Skin of body (tissue), 2 donors: ENCODE measurements around the gene NAGLU. TPM values are rescaled to one million over a fixed set of nuclear protein-coding genes. Genes with fewer than 3 reads are reported as not detected.
A peak's percentile ranks its signal among the peaks of the same experiment; 100 is the strongest.
"Not testable (repeated sequence)": the region's sequence is repeated elsewhere in the genome, so short reads cannot be mapped to it uniquely, and the experiment has no call there.

Experiments used
- DNase-seq: peaks from one replicate; lab custom pipeline; 2025; lab: John Stamatoyannopoulos, UW
- total RNA-seq: library from RNA; depleted of rRNA; stranded (reverse); fragments of >200 nt; gene quantifications from one replicate; pipeline ENCODE4 v1.2.3, GENCODE V29; 2014

NAGLU gene
- total RNA-seq, 1 donor from 2014 or later = 9.5 TPM

- DNase-seq = no peak
Observed at GRCh38 chr17:42521036-42521435, 15.0 kb upstream of the NAGLU start.

DNA sequence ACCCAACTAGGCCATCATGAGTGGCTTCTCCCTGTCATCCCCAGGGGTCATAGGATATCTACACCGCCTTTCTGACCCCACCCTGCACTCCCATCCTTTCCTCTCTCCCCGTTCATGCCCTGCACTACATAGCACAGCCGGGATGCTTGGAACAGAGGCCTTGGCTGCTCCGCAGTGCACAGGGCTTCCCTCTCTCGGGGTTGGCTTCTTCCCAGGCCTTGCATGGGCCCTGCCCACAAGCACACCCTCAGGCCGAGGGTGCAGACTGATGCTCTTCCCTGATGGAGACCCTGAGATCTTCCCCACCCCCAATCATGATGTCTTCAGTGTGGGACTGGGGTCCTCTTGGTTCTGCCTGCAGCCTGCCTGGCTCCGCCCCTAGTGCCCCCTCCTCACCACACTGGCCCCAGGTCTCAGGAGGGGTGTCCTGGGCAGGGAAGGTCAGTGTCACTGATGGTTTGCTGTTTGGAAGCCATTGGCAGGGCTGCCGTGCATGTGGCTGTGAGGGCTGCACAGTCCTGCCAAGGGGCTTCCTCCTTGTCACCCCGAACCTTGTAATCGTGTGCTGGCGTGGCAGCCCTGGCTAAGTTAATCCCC lies 14.3 kb upstream of the NAGLU start:
- no peak for DNase-seq

- no peak for DNase-seq
Observed at GRCh38 chr17:42522263-42522790, 13.7 kb upstream of the NAGLU start.

DNA sequence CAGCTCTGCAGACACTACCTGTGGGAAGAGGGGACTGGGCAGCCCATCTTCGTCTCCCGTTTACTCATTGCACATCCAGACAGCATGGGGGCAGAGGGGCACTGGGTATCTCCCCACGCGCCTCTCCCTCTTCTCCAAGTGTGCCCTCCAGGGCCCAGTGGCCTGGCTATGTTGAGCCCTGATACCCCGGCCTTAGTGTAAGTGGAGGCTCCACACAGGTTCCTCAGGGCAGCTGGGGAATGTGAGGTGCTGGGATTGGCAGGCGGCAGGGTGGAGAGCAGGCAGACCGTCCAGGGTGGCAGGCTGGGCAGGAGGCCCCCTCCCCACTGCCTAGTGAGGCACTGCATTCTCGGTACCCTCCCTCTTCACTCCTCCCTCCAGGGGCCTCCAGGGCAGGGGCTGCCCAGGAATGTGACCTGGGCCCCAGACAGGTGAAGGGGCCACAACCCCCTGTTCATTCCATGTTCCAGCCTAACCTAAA lies 13.2 kb upstream of the NAGLU start:
- DNase-seq = no peak

- peak; percentile 19 for DNase-seq
Observed at GRCh38 chr17:42525221-42525620, 10.8 kb upstream of the NAGLU start.

GRCh38 chr17:42526031-42526444 lies 10.0 kb upstream of the NAGLU start:
- no peak for DNase-seq

DNA sequence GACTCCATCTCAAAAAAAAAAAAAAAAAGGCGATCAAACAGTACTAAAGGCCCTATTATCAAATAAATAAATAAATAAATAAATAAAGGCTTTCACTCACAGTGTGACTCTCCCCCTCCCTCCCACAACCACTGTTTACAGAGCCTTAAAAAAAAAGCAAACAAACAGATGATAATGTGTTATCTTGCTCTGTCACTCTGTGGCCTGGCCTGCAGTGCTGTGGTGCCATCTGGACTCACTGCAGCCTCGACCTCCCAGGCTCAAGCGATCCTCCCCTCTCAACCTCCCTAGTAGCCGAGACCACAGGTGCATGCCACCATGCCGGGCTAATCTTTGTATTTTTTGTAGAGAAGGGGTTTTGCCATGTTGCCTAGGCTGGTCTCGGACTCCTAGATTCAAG lies 8.1 kb upstream of the NAGLU start:
- DNase-seq = no peak

- DNase-seq = no peak
Observed at GRCh38 chr17:42529061-42529460, 7.0 kb upstream of the NAGLU start.

DNA sequence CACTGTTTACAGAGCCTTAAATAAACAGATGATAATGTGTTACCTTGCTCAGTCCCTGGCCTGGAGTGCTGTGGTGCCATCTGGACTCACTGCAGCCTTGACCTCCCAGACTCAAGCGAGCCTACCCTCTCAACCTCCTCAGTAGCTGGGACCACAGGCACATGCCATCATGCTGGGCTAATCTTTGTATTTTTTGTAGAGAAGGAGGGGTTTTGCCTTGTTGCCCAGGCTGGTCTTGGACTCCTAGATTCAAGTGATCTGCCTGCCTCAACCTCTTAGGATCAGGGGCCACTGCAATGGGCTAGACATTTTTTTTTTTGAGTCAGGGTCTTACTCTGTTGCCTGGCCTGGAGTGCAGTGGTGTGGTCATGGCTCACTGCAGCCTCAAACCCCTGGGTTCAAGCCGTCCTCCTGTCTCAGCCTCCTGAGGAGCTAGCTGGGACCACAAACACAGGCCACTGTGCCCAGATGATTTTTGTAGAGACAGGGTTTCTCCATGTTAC lies 5.0 kb upstream of the NAGLU start:
- DNase-seq = no peak

DNA sequence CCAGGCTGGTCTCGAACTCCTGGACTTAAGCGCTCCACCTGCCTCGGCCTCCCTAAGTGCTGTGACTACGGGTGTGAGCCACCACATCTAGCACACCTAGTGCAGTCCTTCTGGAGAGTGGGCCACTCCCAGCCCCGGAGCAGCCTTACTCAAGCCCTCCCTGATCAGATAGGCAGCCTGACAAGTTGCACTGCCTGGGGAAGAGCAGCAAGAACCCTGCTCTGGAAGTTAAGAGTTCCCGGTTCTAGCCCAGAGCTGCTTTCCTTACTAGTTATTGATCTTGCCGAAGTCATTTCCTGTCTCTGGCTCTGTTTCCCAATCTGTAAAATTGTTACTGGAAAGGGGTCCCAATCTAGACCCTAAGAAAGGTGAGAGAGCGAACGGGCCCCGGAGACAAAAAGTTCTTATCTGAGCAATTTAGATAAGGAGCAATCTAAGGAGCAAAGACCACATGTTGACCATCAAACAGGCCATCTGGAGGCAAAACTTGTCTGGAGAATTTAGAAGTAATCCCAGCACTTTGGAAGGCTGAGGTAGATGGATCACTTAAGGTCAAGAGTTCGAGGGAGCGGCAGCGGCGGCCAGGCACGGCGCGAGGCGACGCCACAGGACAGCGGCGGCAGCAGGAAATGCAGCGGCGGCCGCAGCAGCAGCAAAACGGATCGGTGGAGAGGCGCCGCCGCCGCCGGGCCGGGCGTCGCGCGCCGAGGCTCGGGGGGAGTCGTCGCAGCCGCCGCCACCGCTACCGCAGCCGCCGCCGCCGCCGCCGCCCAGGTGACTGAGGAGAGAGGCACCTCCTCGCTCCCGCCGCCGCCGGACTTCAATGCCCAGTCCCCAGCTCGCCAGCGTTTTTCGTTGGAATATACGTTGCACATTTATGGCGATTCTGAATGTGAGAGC lies 4.3 kb upstream of the NAGLU start:
- DNase-seq = no peak

GRCh38 chr17:42535155-42536047 lies 640 bp upstream of the NAGLU start:
- no peak for DNase-seq

GRCh38 chr17:42536372-42537155 lies 523 bp downstream of the NAGLU start:
- peak; percentile 55 for DNase-seq

- DNase-seq = no peak
Observed at GRCh38 chr17:42537156-42537805, 1.2 kb downstream of the NAGLU start.

- no peak for DNase-seq
Observed at GRCh38 chr17:42537826-42538451, 1.9 kb downstream of the NAGLU start.

DNA sequence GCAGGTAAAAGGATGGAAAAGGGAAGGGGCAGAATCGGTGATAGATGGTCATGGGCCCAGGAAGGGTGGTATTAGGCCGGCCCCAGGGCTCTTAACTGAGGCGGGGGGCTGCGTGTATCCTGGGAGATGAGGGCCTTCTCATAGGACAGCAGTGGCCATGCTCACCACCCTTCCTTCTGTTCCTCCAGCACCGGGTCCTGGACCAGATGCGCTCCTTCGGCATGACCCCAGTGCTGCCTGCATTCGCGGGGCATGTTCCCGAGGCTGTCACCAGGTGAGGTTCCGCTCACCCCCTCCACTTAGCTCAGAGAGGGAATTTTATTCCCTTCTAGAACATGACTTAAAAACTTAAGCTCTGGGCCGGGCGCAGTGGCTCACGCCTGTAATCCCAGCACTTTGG lies 2.4 kb downstream of the NAGLU start:
- DNase-seq = no peak

DNA sequence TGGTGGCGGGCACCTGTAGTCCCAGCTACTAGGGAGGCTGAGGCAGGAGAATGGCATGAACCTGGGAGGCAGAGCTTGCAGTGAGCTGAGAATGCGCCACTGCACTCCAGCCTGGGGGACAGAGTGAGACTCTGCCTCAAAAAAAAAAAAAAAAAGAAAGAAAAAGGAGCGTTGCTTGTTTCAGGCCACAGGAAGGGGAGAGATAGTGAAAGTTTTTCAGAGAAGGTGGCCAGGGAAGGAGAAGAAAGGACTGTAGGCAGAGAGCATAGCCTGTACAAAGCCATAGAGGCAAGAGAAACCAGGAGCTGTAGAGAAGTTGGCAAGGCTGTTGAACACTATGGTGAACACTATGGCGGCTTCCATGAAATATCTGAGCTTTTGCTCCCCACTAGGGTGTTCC lies 4.5 kb downstream of the NAGLU start:
- not testable (repeated sequence) for DNase-seq

DNA sequence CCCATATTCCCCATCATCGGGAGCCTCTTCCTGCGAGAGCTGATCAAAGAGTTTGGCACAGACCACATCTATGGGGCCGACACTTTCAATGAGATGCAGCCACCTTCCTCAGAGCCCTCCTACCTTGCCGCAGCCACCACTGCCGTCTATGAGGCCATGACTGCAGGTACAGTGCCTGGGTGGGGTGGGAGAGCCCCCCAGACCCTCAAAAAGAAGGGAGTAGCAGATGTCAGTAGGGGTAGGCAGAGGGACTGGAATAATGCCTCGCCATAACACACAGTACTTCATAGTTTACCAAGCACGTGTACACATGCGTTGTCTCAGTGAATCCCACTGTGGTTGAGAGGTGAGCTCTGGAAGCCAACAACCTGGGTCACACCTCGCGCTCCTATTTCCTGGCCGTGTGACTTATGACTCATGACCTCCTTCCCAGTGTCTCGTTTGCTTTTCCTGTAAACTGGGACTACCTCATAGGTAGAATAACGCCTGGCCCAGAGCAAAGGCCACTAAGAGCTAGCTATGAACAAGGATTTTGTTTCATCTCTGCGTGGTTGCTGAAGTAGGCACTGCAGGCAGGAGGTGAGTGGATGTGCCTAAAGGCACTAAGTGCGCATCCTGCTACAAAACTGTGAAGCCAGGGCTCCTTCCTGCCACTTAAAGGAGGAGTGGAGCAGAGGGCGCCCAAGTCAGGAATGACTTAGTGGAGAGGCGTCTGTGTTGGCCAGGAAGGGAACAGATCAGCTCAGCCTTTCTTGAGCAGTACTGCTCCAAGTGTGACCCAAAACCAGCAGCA lies 5.2 kb downstream of the NAGLU start:
- DNase-seq = no peak

DNA sequence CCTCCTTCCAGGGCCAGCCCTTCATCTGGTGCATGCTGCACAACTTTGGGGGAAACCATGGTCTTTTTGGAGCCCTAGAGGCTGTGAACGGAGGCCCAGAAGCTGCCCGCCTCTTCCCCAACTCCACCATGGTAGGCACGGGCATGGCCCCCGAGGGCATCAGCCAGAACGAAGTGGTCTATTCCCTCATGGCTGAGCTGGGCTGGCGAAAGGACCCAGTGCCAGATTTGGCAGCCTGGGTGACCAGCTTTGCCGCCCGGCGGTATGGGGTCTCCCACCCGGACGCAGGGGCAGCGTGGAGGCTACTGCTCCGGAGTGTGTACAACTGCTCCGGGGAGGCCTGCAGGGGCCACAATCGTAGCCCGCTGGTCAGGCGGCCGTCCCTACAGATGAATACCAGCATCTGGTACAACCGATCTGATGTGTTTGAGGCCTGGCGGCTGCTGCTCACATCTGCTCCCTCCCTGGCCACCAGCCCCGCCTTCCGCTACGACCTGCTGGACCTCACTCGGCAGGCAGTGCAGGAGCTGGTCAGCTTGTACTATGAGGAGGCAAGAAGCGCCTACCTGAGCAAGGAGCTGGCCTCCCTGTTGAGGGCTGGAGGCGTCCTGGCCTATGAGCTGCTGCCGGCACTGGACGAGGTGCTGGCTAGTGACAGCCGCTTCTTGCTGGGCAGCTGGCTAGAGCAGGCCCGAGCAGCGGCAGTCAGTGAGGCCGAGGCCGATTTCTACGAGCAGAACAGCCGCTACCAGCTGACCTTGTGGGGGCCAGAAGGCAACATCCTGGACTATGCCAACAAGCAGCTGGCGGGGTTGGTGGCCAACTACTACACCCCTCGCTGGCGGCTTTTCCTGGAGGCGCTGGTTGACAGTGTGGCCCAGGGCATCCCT lies 7.4 kb downstream of the NAGLU start:
- DNase-seq = no peak
